GM10248 (cell line): ENCODE data around the gene PRKN.

Source experiments
- CTCF ChIA-PET: fragments of 300-600 bp; sonication (Branson Sonifier 250); formaldehyde crosslinking; extraction: SDS; loops from one replicate; lab custom pipeline; 2021; ENCODE audit warnings: antibody characterized with exemption; lab: Yijun Ruan, JAX
- POLR2A ChIA-PET: fragments of 350-650 bp; sonication (Branson Sonifier 250); formaldehyde crosslinking; extraction: SDS; loops from one replicate; lab custom pipeline; 2020; ENCODE audit warnings: antibody characterized with exemption; lab: Yijun Ruan, JAX
- DNase-seq: peaks from one replicate; pipeline ENCODE4 v3.0.0; 2012; ENCODE audit errors: extremely low spot score
- CTCF ChIP-seq: IDR thresholded peaks from 2 replicates; pipeline ENCODE4 v1.5.1; 2012; ENCODE audit warnings: mild to moderate bottlenecking, low read depth; ENCODE audit errors: extremely low read depth, missing control alignments, control extremely low read depth

Gene PRKN

GRCh38 chr6:162387718-162388382 lies 339.7 kb downstream of the PRKN start:
- CTCF ChIA-PET = interaction anchor here (1.1 to 1.4 kb wide), 2 partner anchors 10 to 26 kb away, joined by 3 to 4 read pairs; no protein-coding TSS in a partner anchor
- POLR2A ChIA-PET = no interaction called here
- TF ChIP-seq CTCF = no peak
- DNase-seq = no peak

DNA sequence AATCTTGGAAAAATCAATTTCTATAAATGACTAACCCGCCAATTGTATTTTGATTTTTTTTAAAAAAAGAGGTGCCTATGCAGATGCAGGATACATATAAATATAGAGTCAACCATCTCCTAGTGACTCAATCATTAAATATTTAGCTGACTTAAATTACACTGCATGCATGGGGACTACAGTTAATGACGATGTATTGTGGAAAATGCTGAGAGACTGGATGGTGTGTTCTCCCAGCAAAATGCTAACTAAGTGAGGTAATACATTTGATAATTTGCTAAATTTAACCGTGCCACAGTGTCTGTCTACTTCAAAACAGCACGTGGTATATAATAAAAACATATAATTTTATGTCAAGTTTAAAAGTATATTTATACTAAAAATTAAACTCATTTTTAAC lies 341.6 kb downstream of the PRKN start:
- ChIA-PET POLR2A (no interaction called here), CTCF (interaction anchor here (1.5 kb wide), 1 partner anchor 8 kb away, joined by 3 read pairs; no protein-coding TSS in a partner anchor)
- DNase-seq = no peak
- no peak for TF ChIP-seq CTCF

- POLR2A ChIA-PET = no interaction called here
- DNase-seq = no peak
Observed at GRCh38 chr6:162379757-162380409, 347.7 kb downstream of the PRKN start.

GRCh38 chr6:162377735-162378134 lies 349.8 kb downstream of the PRKN start:
- no peak for DNase-seq
- ChIA-PET CTCF (no interaction called here), POLR2A (no interaction called here)
- TF ChIP-seq CTCF = no peak

More at GRCh38 chr6:162379757-162380409, 347.7 kb downstream of the PRKN start:
- CTCF ChIA-PET = no interaction called here
- no peak for TF ChIP-seq CTCF

DNA sequence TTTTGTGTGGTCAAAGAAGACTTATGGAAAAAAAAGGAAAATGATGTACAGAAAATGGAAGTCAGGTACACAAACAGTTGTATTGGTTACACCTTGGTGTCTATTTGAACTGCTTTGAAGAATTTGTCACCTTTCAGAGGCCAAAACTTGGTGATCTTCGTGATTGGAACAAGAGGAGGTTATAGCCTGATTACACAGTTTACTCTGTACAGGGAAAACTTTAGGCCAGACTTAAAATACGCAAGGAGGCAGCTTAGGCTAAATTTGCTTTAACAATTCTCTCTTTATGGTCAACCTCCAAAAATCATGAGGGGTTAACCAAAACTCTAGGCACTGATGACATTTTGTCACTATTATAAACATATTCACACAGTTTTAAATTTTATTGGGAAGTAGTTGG lies 353.7 kb downstream of the PRKN start:
- no peak for DNase-seq
- POLR2A ChIA-PET = no interaction called here
- CTCF ChIA-PET = no interaction called here
- no peak for TF ChIP-seq CTCF

DNA sequence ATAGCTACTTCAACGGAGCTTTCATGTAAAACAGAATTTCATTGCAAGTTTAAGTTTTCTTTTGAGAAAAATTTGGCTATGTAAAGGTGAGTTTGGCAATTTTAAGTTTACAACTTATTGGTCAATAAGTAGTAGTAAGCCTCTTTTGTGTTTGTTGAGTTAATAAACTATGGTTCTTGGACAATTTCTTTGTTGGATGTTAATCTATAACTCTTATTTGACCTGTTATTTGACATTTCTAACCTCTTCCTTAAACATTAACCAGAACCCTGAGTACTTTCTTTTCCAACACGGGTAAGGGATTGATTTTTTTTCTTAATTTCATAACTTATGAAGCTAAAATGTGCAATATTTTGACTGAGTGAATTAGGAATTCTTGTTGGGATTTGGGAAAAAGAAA lies 354.4 kb downstream of the PRKN start:
- TF ChIP-seq CTCF = no peak
- ChIA-PET POLR2A (no interaction called here), CTCF (no interaction called here)
- no peak for DNase-seq
